A549 (cell line): ENCODE measurements around the gene DAB2. TPM values are rescaled to one million over a fixed set of nuclear protein-coding genes. Genes with fewer than 3 reads are reported as not detected.

ENCODE experiments used
- ATAC-seq, 2 experiments: fragments of 200-7000 bp in 1 of 2; fragments of >200 bp in 1 of 2; cut with Nextera tagmentation in 1 of 2; cut with Tn5 transposase in 1 of 2; 3 replicates each; pipeline versions ENCODE4 v1.8.0 to v1.9.1; 2018 to 2020; ENCODE audit warnings: mild to moderate bottlenecking in 1 of 2, moderate library complexity in 1 of 2
- CTCF ChIA-PET: fragments of 300-600 bp; sonication (Branson Sonifier 250); formaldehyde crosslinking; extraction: SDS; loops from one replicate; lab custom pipeline; 2021; ENCODE audit warnings: antibody characterized with exemption, inconsistent platforms; lab: Yijun Ruan, JAX
- POLR2A ChIA-PET: fragments of 350-600 bp; formaldehyde crosslinking; extraction: SDS; loops from one replicate; lab custom pipeline; 2021; ENCODE audit warnings: antibody characterized with exemption, inconsistent platforms; lab: Yijun Ruan, JAX
- DNase-seq, 2 experiments: peaks; one replicate each; pipeline versions ENCODE4 v3.0.0 to v3.0.0-alpha.2; 2011 to 2016; ENCODE audit warnings: low read depth in 1 of 2, low spot score in 1 of 2
- FAIRE-seq: peaks from 2 replicates; lab custom pipeline; 2011; peaks lifted over from hg19 to GRCh38; lab: Jason Lieb, UNC
- H3K27ac ChIP-seq, 2 experiments: fragments of >200 bp; sonication (Bioruptor Twin); formaldehyde crosslinking; 3 replicates each; pipeline ENCODE4 v1.5.1; 2016 to 2017
- H3K4me1 ChIP-seq: fragments of >200 bp; sonication (Bioruptor Twin); formaldehyde crosslinking; 3 replicates; pipeline ENCODE4 v1.6.1; 2016
- H3K4me2 ChIP-seq: fragments of >200 bp; sonication (Bioruptor Twin); formaldehyde crosslinking; 3 replicates; pipeline ENCODE4 v1.6.1; 2016
- H3K4me3 ChIP-seq: fragments of >200 bp; sonication (Bioruptor Twin); formaldehyde crosslinking; 3 replicates; pipeline ENCODE4 v1.5.1; 2016
- H3K9me3 ChIP-seq: fragments of >200 bp; sonication (Bioruptor Twin); formaldehyde crosslinking; 3 replicates; pipeline ENCODE4 v1.6.1; 2016
- ATOH8 ChIP-seq: fragments of 250-450 bp; sonication (Bioruptor Pico); IDR thresholded peaks from 2 replicates; pipeline ENCODE4 v1.5.0; 2020; ENCODE audit warnings: low read depth, mild to moderate bottlenecking, moderate library complexity
- BCL3 ChIP-seq: fragments of >200 bp; sonication (Bioruptor Twin); formaldehyde crosslinking; IDR thresholded peaks from 3 replicates; pipeline ENCODE4 v1.6.1; 2016
- CBX8 ChIP-seq: fragments of 200-600 bp; sonication (generic); IDR thresholded peaks from 2 replicates; pipeline ENCODE4 v1.6.1; 2016
- CHD4 ChIP-seq: fragments of 200-600 bp; sonication (generic); IDR thresholded peaks from 2 replicates; pipeline ENCODE4 v1.6.1; 2016; ENCODE audit warnings: antibody characterized with exemption, mild to moderate bottlenecking, borderline replicate concordance
- CTCF ChIP-seq: fragments of >200 bp; sonication (Bioruptor Twin); formaldehyde crosslinking; IDR thresholded peaks from 3 replicates; pipeline ENCODE4 v1.5.1; 2016
- EHF ChIP-seq: fragments of 250-450 bp; sonication (Bioruptor Pico); IDR thresholded peaks from 2 replicates; pipeline ENCODE4 v1.5.0; 2020; ENCODE audit warnings: mild to moderate bottlenecking
- EHMT2 ChIP-seq: fragments of 200-600 bp; sonication (generic); IDR thresholded peaks from 2 replicates; pipeline ENCODE4 v1.6.1; 2016; ENCODE audit warnings: antibody characterized with exemption, low read depth, mild to moderate bottlenecking, moderate library complexity
- ESRRA ChIP-seq: fragments of 150-350 bp; IDR thresholded peaks from 2 replicates; pipeline ENCODE4 v1.6.1; 2014; ENCODE audit warnings: mild to moderate bottlenecking, low read length, borderline replicate concordance
- FOSB ChIP-seq: fragments of 250-450 bp; sonication (Bioruptor Pico); IDR thresholded peaks from 2 replicates; pipeline ENCODE4 v1.5.0; 2020; ENCODE audit warnings: mild to moderate bottlenecking, moderate library complexity
- FOSL2 ChIP-seq, 2 experiments: fragments of 450-650 bp in 1 of 2; fragments of >200 bp in 1 of 2; sonication (Bioruptor Twin) in 1 of 2; formaldehyde crosslinking; IDR thresholded peaks; 2 replicates each; pipeline versions ENCODE4 v1.5.0 to v1.6.1; 2016 to 2020; ENCODE audit warnings: mild to moderate bottlenecking in 1 of 2, moderate library complexity in 1 of 2
- FOXS1 ChIP-seq: fragments of 250-450 bp; sonication (Bioruptor Pico); IDR thresholded peaks from 2 replicates; pipeline ENCODE4 v1.5.0; 2020; ENCODE audit warnings: mild to moderate bottlenecking, moderate library complexity
- HDAC2 ChIP-seq: fragments of 200-600 bp; sonication (generic); IDR thresholded peaks from 2 replicates; pipeline ENCODE4 v1.6.1; 2016
- HMGXB4 ChIP-seq: fragments of 250-450 bp; sonication (Bioruptor Pico); IDR thresholded peaks from 2 replicates; pipeline ENCODE4 v1.5.0; 2021; ENCODE audit warnings: mild to moderate bottlenecking, moderate library complexity, borderline replicate concordance
- HOXA7 ChIP-seq: fragments of 250-450 bp; sonication (Bioruptor Pico); IDR thresholded peaks from 2 replicates; pipeline ENCODE4 v1.5.0; 2020; ENCODE audit warnings: mild to moderate bottlenecking, moderate library complexity
- HOXB5 ChIP-seq: fragments of 250-450 bp; sonication (Bioruptor Pico); IDR thresholded peaks from 2 replicates; pipeline ENCODE4 v1.5.0; 2020; ENCODE audit warnings: mild to moderate bottlenecking, moderate library complexity
- KDM5A ChIP-seq: fragments of 200-600 bp; sonication (generic); IDR thresholded peaks from 2 replicates; pipeline ENCODE4 v1.6.1; 2016; ENCODE audit warnings: antibody characterized with exemption, mild to moderate bottlenecking
- MAZ ChIP-seq: fragments of 150-350 bp; IDR thresholded peaks from 2 replicates; pipeline ENCODE4 v1.6.1; 2014; ENCODE audit warnings: antibody characterized with exemption, low read depth, low read length, borderline replicate concordance
- NFE2L2 ChIP-seq: fragments of 150-350 bp; conservative IDR thresholded peaks from 2 replicates; pipeline ENCODE4 v1.6.1; 2014; ENCODE audit warnings: low read length
- PHF8 ChIP-seq: fragments of 200-600 bp; sonication (generic); IDR thresholded peaks from 2 replicates; pipeline ENCODE4 v1.6.1; 2016; ENCODE audit warnings: low read depth, mild to moderate bottlenecking, antibody characterized with exemption, moderate library complexity, borderline replicate concordance
- RAD21 ChIP-seq, 2 experiments: fragments of >200 bp in 1 of 2; sonication (Bioruptor Twin) in 1 of 2; formaldehyde crosslinking in 1 of 2; IDR thresholded peaks in 1 of 2; conservative IDR thresholded peaks in 1 of 2; 2 replicates in 1 of 2; 3 replicates in 1 of 2; pipeline ENCODE4 v1.6.1; 2012 to 2018; ENCODE audit warnings: inconsistent platforms in 1 of 2
- RCOR1 ChIP-seq: fragments of 150-350 bp; IDR thresholded peaks from 2 replicates; pipeline ENCODE4 v1.6.1; 2014; ENCODE audit warnings: antibody characterized with exemption, low read length, low read depth
- RFX5 ChIP-seq: fragments of 450-650 bp; IDR thresholded peaks from 2 replicates; pipeline ENCODE4 v1.7.1; 2014; ENCODE audit warnings: antibody characterized with exemption, mild to moderate bottlenecking, moderate library complexity
- SMC3 ChIP-seq: fragments of >200 bp; sonication (Bioruptor Twin); formaldehyde crosslinking; IDR thresholded peaks from 3 replicates; pipeline ENCODE4 v1.6.1; 2018; ENCODE audit warnings: inconsistent platforms
- TFCP2L1 ChIP-seq: fragments of 250-450 bp; sonication (Bioruptor Pico); IDR thresholded peaks from 2 replicates; pipeline ENCODE4 v1.5.0; 2021; ENCODE audit warnings: mild to moderate bottlenecking
- TP53 ChIP-seq: fragments of 250-450 bp; sonication (Bioruptor Pico); IDR thresholded peaks from 2 replicates; pipeline ENCODE4 v1.5.0; 2021; ENCODE audit warnings: mild to moderate bottlenecking, moderate library complexity
- WGBS: methylation state at CpG from one replicate; pipeline ENCODE4 v1.1.6; 2017; ENCODE audit errors: missing lambda C conversion rate; 5-methylcytosine and 5-hydroxymethylcytosine counted together
- polyA plus RNA-seq, 4 experiments: library from polyadenylated mRNA; depleted of rRNA in 3 of 4; stranded (reverse); fragments of >200 nt; fragmentation: RNase III in 1 of 4; extraction: RNeasy Plus Mini Kit Qiagen cat#74134 plus additional on column Dnase treatment in 1 of 4; gene quantifications; 2 replicates in 3 of 4; 3 replicates in 1 of 4; pipeline ENCODE4 v1.2.3, GENCODE V29; 2011 to 2017
- TF ChIP-seq, protein P1 (sequence below): fragments of 150-350 bp; IDR thresholded peaks from 2 replicates; pipeline ENCODE4 v1.6.1; 2014; ENCODE audit warnings: low read depth, mild to moderate bottlenecking, low read length
- TF ChIP-seq, protein P2 (sequence below): IDR thresholded peaks from 2 replicates; pipeline ENCODE4 v1.6.1; 2012; ENCODE audit warnings: low read depth, borderline replicate concordance

Gene DAB2
- polyA plus RNA-seq, 2 of the 4 experiments (the other 2 are of a cell fraction): 13.6 to 17.1 TPM

- H3K4me1 ChIP-seq: no peaks in the 10 kb centered on the region
- no peaks in the 10 kb centered on the region for H3K9me3 ChIP-seq
- H3K4me2 ChIP-seq: no peak overlapping the region
- TF ChIP-seq NFE2L2 (no peak), BCL3 (no peak), TFCP2L1 (no peak), HOXA7 (CRISPR knock-in tag) (no peak), PHF8 (no peak), RAD21 (conservative IDR thresholded peaks at IDR 0.05 in 1 of 2, IDR thresholded peaks at IDR 0.05 in 1 of 2) (no peak), KDM5A (no peak), CHD4 (no peak), FOSL2 (IDR thresholded peaks at IDR 0.05) (no peak), FOSL2 (CRISPR knock-in tag; IDR thresholded peaks at IDR 0.05) (no peak), ESRRA (no peak), EHMT2 (no peak), EHF (CRISPR knock-in tag) (no peak), RFX5 (no peak), RCOR1 (no peak), FOSB (CRISPR knock-in tag) (no peak), ATOH8 (CRISPR knock-in tag) (no peak)
- TF ChIP-seq, protein P1, sequence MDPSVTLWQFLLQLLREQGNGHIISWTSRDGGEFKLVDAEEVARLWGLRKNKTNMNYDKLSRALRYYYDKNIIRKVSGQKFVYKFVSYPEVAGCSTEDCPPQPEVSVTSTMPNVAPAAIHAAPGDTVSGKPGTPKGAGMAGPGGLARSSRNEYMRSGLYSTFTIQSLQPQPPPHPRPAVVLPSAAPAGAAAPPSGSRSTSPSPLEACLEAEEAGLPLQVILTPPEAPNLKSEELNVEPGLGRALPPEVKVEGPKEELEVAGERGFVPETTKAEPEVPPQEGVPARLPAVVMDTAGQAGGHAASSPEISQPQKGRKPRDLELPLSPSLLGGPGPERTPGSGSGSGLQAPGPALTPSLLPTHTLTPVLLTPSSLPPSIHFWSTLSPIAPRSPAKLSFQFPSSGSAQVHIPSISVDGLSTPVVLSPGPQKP: no peak
- TF ChIP-seq, protein P2, sequence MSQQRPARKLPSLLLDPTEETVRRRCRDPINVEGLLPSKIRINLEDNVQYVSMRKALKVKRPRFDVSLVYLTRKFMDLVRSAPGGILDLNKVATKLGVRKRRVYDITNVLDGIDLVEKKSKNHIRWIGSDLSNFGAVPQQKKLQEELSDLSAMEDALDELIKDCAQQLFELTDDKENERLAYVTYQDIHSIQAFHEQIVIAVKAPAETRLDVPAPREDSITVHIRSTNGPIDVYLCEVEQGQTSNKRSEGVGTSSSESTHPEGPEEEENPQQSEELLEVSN: no peak
- no peak overlapping the region for H3K27ac ChIP-seq
- WGBS: 83% methylated on average over 3 of the region's 3 CpGs
- ChIA-PET POLR2A (no interaction called here), CTCF (interaction anchor here (1.0 to 6.3 kb wide), 7 partner anchors 15 to 189 kb away, joined by 3 to 147 read pairs (median 7); partner anchors contain the start of gene DAB2)
- H3K4me3 ChIP-seq: no peak overlapping the region
- ATAC-seq (no peak), DNase-seq (no peak), FAIRE-seq (no peak)
These were observed 45.1 kb downstream of the DAB2 start for GRCh38 chr5:39379693-39380092.

DNA sequence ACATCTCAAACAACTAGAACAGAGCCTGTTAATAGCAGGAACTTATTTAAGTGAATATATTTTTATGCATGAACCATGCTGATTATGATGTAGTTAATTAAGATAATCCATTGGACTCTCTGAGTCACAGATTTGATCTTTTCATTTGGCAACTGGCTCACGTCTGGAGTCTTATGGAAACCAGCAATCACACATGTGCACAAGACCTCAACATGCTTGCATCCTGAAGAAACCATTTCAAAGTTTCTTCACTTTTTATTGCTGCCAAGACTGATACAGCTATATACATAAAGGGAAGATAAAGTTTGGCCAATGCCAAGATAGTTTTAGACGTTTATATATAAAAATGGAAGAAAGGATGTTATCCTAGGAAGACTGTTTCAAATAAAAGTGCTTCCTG, 47.2 kb downstream of the DAB2 start:
- no peaks in the 10 kb centered on the region for H3K4me1 ChIP-seq
- no peak overlapping the region for H3K4me2 ChIP-seq
- ATAC-seq (no peak), DNase-seq (no peak), FAIRE-seq (no peak)
- no peak overlapping the region for H3K27ac ChIP-seq
- TF ChIP-seq CBX8 (no peak), FOXS1 (CRISPR knock-in tag) (no peak), BCL3 (no peak), SMC3 (no peak), MAZ (no peak), TP53 (CRISPR knock-in tag) (no peak), HOXB5 (CRISPR knock-in tag) (no peak), HMGXB4 (CRISPR knock-in tag) (no peak), HDAC2 (no peak), CTCF (no peak), EHF (CRISPR knock-in tag) (no peak)
- ChIA-PET CTCF (interaction anchor here (1.5 to 6.3 kb wide), 17 partner anchors 10 to 191 kb away, joined by 3 to 147 read pairs (median 12); partner anchors contain the start of genes C9, DAB2 and FYB1), POLR2A (interaction anchor here (2.0 to 2.1 kb wide), 2 partner anchors 47 to 170 kb away, joined by 4 to 8 read pairs; partner anchors contain the start of gene DAB2)
- no peak overlapping the region for H3K4me3 ChIP-seq
- no peaks in the 10 kb centered on the region for H3K9me3 ChIP-seq
- WGBS: 79% methylated on average over 2 of the region's 2 CpGs
